ENCODE results near the gene KANK3.
A peak's percentile ranks its signal among the peaks of the same experiment; 100 is the strongest.
"Not testable (repeated sequence)": the region's sequence is repeated elsewhere in the genome, so short reads cannot be mapped to it uniquely, and the experiment has no call there.

KANK3 gene

GRCh38 chr19:8323781-8324185 is 19.3 kb downstream of the KANK3 start:
- no peak for DNase-seq (ENCODE audit: insufficient read length, low spot score)
- no peak for FAIRE-seq
- TF ChIP-seq TAF1 (IDR thresholded peaks at IDR 0.05; ENCODE audit: low read depth, low read length) = no peak
- TF ChIP-seq POU2F2 (IDR thresholded peaks at IDR 0.05; ENCODE audit: low read depth, low read length) = no peak
- no peak for TF ChIP-seq POLR2AphosphoS5 (IDR thresholded peaks at IDR 0.05; ENCODE audit: low read depth, low read length)
- TF ChIP-seq POLR2A (IDR thresholded peaks at IDR 0.05; ENCODE audit: low read depth, low read length) = no peak
- no peak for TF ChIP-seq PAX5 (IDR thresholded peaks at IDR 0.05; ENCODE audit: insufficient read depth, low read length, severe bottlenecking)
- TF ChIP-seq SPI1 (IDR thresholded peaks at IDR 0.05; ENCODE audit: low read depth, low read length) = no peak

DNA sequence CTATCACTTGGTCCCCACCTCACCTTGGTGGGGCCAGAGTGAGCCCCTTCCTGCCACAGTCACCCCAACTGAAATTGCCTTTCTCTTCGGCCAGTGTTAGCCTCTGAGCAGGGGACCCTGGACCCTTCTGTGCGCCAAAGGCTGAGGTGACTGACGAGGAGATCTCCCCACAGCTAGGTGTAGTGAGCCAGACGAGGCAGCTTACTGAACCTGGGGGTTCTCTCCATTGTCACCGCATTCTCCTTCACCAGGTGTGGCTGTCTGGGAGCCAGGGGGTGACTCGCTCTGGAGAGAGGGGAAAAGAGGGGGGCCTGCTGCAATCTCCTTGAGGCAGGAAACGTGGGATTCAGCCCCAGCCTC is 20.4 kb downstream of the KANK3 start:
- TF ChIP-seq TAF1 (IDR thresholded peaks at IDR 0.05; ENCODE audit: low read depth, low read length) = no peak
- TF ChIP-seq POLR2AphosphoS5 (IDR thresholded peaks at IDR 0.05; ENCODE audit: low read depth, low read length) = no peak
- no peak for TF ChIP-seq POU2F2 (IDR thresholded peaks at IDR 0.05; ENCODE audit: low read depth, low read length)
- no peak for TF ChIP-seq SPI1 (IDR thresholded peaks at IDR 0.05; ENCODE audit: low read depth, low read length)
- TF ChIP-seq POLR2A (IDR thresholded peaks at IDR 0.05; ENCODE audit: low read depth, low read length) = no peak
- TF ChIP-seq PAX5 (IDR thresholded peaks at IDR 0.05; ENCODE audit: insufficient read depth, low read length, severe bottlenecking) = no peak
- no peak for FAIRE-seq
- no peak for DNase-seq (ENCODE audit: insufficient read length, low spot score)

DNA sequence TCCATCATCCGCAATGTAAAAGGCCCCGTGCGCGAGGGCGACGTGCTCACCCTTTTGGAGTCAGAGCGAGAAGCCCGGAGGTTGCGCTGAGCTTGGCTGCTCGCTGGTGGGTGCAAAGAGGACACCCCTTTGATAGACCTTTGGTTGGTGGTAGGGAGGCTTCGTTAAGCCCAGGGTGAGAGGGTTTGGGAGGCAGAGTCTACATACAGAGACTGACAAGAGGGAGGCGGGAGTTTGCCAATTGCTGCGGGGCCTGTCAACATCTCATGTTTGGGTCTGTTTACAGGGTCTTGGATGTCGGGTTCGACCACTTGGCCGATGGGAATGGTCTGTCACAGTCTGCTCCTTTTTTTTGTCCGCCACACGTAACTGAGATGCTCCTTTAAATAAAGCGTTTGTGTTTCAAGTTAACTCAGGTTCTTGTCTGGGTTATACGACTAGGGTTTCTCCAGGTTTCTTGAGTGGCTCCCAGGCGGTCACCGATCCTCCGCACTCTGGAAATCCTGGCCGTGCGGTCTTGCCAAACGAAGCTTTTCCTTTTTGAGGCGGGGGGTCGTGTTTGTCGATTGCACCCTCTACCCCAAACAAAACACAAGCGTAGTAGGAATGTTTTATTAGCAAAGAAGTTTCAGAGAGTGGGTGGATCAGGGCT is 20.9 kb downstream of the KANK3 start:
- FAIRE-seq = no peak
- no peak for TF ChIP-seq POLR2A (IDR thresholded peaks at IDR 0.05; ENCODE audit: low read depth, low read length)
- TF ChIP-seq SPI1 (IDR thresholded peaks at IDR 0.05; ENCODE audit: low read depth, low read length) = no peak
- no peak for TF ChIP-seq POU2F2 (IDR thresholded peaks at IDR 0.05; ENCODE audit: low read depth, low read length)
- no peak for TF ChIP-seq POLR2AphosphoS5 (IDR thresholded peaks at IDR 0.05; ENCODE audit: low read depth, low read length)
- TF ChIP-seq PAX5 (IDR thresholded peaks at IDR 0.05; ENCODE audit: insufficient read depth, low read length, severe bottlenecking) = no peak
- TF ChIP-seq TAF1 (IDR thresholded peaks at IDR 0.05; ENCODE audit: low read depth, low read length) = no peak

DNA sequence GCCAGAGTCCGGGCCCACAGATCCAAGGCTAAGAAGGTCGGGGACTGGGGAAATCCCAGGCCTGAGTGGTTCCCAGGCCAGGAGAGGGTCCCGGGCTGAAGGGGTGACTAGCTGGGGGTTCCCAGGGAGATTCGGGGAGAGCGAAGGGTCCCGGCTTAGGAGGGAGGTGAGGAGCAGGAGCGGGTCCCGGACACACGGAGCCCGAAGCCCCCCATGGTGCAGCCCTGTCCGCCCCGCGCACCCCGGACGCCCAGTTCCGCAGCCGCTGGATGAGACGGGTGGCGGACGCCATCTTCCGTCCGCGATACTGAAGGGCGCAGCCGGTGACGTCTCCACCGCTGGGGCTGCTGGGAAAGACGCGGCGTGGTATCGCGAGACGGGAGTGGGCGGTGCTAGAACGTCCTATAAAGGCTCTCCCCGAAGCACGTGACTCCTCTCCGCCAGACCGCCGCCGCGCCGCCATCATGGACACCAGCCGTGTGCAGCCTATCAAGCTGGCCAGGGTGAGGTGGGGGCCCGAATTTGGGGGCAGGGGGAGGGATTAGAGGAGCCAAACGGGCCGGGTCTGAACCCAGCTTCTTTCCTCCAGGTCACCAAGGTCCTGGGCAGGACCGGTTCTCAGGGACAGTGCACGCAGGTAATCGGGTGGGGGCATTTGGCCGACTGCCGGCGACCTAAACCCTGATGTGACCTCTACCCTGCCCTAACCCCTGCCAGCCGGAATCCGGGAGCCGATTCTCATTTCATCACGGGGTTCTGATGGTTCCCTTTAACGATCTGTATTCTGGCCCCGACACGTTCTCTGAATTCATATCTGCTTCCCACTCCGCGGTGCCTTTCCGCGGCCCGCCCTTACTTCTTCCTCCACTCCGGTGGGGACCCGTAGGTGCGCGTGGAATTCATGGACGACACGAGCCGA is 21.7 kb downstream of the KANK3 start, which contains the start of the genes NDUFA7 and RPS28:
TSS of gene NDUFA7 (minus strand) at position 309 of the 919 bp plus-strand sequence. CDS start at position 292, 17 bp downstream.
TSS of gene RPS28 (plus strand) at position 430 of the 919 bp plus-strand sequence. CDS start at position 465, 35 bp downstream.
- DNase-seq (ENCODE audit: insufficient read length, low spot score) (peak; percentile 91), FAIRE-seq (peak; percentile 96)
- TF ChIP-seq PAX5 (IDR thresholded peaks at IDR 0.05; ENCODE audit: insufficient read depth, low read length, severe bottlenecking) (no peak), TAF1 (IDR thresholded peaks at IDR 0.05; ENCODE audit: low read depth, low read length) (peak; percentile 97), POLR2A (IDR thresholded peaks at IDR 0.05; ENCODE audit: low read depth, low read length) (peak; percentile 94), POU2F2 (IDR thresholded peaks at IDR 0.05; ENCODE audit: low read depth, low read length) (peak; percentile 74), POLR2AphosphoS5 (IDR thresholded peaks at IDR 0.05; ENCODE audit: low read depth, low read length) (peak; percentile 86), SPI1 (IDR thresholded peaks at IDR 0.05; ENCODE audit: low read depth, low read length) (peak; percentile 61)

More for the DNA sequence above, 20.9 kb downstream of the KANK3 start:
- DNase-seq (ENCODE audit: insufficient read length, low spot score) = no peak

- DNase-seq (ENCODE audit: insufficient read length, low spot score) (no peak), FAIRE-seq (peak; percentile 26)
- TF ChIP-seq POLR2A (IDR thresholded peaks at IDR 0.05; ENCODE audit: low read depth, low read length) = no peak
- TF ChIP-seq POLR2AphosphoS5 (IDR thresholded peaks at IDR 0.05; ENCODE audit: low read depth, low read length) = no peak
- no peak for TF ChIP-seq PAX5 (IDR thresholded peaks at IDR 0.05; ENCODE audit: insufficient read depth, low read length, severe bottlenecking)
- TF ChIP-seq POU2F2 (IDR thresholded peaks at IDR 0.05; ENCODE audit: low read depth, low read length) = no peak
- TF ChIP-seq SPI1 (IDR thresholded peaks at IDR 0.05; ENCODE audit: low read depth, low read length) = no peak
- no peak for TF ChIP-seq TAF1 (IDR thresholded peaks at IDR 0.05; ENCODE audit: low read depth, low read length)
These were observed 22.4 kb downstream of the KANK3 start for GRCh38 chr19:8320564-8321066.

DNA sequence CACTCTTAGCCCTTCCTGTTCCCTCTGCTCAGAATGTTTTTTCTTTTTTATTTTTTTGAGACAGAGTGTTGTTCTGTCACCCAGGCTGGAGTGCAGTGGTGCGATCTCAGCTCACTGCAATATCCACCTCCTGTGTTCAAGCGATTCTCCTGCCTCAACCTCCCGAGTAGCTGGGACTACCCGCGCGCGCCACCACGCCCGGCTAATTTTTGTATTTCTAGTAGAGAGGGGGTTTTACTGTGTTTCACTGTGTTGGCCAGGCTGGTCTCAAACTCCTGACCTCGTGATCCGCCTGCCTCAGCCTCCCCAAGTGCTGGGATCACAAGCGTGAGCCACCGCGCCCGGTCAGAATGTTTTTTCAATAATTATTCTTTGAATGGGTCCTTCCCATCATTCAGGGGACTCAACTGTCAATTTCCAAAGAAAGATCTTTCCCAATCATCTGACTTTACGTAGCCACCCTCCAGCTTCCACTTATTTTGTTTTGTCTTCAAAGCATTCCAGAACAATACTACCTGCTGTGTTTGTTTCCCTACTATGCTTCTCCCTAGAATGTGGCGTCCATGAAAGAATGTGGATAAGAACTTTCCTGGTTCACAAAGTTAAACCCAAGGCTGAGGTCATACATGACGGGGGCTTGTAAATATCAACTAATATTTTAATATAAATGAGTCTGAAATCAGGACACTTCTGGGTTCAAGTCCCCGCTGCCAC is 23.1 kb downstream of the KANK3 start:
- TF ChIP-seq SPI1 (IDR thresholded peaks at IDR 0.05; ENCODE audit: low read depth, low read length) (no peak), POLR2AphosphoS5 (IDR thresholded peaks at IDR 0.05; ENCODE audit: low read depth, low read length) (no peak), TAF1 (IDR thresholded peaks at IDR 0.05; ENCODE audit: low read depth, low read length) (no peak), POU2F2 (IDR thresholded peaks at IDR 0.05; ENCODE audit: low read depth, low read length) (no peak), PAX5 (IDR thresholded peaks at IDR 0.05; ENCODE audit: insufficient read depth, low read length, severe bottlenecking) (no peak), POLR2A (IDR thresholded peaks at IDR 0.05; ENCODE audit: low read depth, low read length) (no peak)
- no peak for DNase-seq (ENCODE audit: insufficient read length, low spot score)
- FAIRE-seq = no peak

- not testable (repeated sequence) for FAIRE-seq; DNase-seq (ENCODE audit: insufficient read length, low spot score)
These were observed 24.2 kb downstream of the KANK3 start for GRCh38 chr19:8318835-8319234.

DNA sequence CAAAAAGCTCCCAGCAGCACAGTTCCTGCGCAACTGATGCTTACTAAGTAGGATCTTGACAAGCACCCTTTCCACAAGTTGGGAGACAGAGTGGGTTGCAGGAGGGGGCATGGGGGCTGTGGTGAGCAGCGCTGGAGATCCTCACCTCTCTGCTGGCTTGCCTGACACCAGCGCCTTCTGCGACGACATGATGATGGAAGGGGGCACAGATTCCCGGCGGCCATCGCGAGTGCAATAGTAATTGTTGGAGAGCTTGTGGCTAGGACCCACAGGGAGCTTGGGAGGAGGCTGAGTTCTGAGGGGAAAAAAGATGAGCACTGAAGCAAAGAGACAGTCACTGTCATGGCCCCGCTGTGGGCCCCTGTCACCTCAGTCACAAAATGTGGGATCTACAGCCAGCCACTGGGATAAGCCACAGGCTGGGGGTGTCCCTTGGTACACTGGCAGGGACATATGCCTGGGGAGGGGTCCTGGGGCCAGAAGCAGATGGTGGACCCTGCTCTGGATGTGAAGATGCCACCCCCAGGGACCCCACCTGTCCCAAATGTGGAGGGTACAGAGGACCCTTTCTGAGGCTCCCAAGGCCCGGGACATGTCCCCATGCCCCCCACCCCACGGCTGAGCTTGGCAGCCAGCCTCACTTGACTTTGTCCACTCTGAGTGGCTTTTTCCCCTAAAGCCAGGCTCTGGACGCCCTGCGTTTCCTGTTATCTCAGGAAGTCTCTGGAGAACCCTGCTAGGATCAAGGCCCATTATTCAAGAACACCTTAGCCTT is 26.5 kb downstream of the KANK3 start:
- no peak for FAIRE-seq
- TF ChIP-seq POLR2A (IDR thresholded peaks at IDR 0.05; ENCODE audit: low read depth, low read length) (no peak), PAX5 (IDR thresholded peaks at IDR 0.05; ENCODE audit: insufficient read depth, low read length, severe bottlenecking) (no peak), SPI1 (IDR thresholded peaks at IDR 0.05; ENCODE audit: low read depth, low read length) (no peak), POLR2AphosphoS5 (IDR thresholded peaks at IDR 0.05; ENCODE audit: low read depth, low read length) (no peak), POU2F2 (IDR thresholded peaks at IDR 0.05; ENCODE audit: low read depth, low read length) (no peak), TAF1 (IDR thresholded peaks at IDR 0.05; ENCODE audit: low read depth, low read length) (no peak)
- DNase-seq (ENCODE audit: insufficient read length, low spot score) = no peak

DNA sequence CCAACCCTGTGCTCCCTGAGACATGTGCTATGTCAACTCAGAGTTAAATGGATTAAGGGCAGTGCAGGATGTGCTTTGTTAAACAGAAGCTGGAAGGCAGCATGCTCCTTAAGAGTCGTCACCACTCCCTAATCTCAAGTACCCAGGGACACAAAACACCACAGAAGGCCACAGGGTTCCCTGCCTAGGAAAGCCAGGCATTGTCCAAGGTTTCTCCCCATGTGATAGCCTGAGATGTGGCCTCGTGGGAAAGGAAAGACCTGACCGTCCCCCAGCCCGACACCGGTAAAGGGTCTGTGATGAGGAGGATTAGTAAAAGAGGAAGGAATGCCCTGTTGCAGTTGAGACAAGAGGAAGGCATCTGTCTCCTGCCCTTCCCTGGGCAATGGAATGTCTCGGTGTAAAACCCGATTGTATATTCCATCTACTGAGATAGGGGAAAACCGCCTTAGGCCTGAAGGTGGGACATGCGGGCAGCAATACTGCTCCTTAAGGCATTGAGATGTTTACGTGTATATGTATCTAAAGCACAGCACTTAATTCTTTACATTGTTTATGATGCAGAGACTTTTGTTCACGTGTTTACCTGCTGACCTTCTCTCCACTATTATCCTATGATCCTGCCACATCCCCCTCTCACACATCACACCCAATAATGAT is 28.0 kb downstream of the KANK3 start:
- DNase-seq (ENCODE audit: insufficient read length, low spot score); FAIRE-seq: not testable (repeated sequence)

Data from GM12891 (cell line).